Lung (tissue), 12 donors: Measurements from ENCODE around the gene RPS6KA2. TPM values are rescaled to one million over a fixed set of nuclear protein-coding genes. Genes with fewer than 3 reads are reported as not detected.

Experiments
- ATAC-seq: fragments of 200-7000 bp; cut with Tn5 transposase; one replicate; pipeline ENCODE4 v1.9.1; 2020; ENCODE audit warnings: moderate number of reproducible peaks; ENCODE audit not compliant: insufficient read depth, low FRiP score
- DNase-seq, 3 donors: peaks; one replicate each; pipeline ENCODE4 v3.0.0-alpha.2; 2013 to 2017
- H3K27ac ChIP-seq, 2 donors: one replicate each; pipeline ENCODE4 v1.5.1; 2013; ENCODE audit warnings: mild to moderate bottlenecking in 2 of 2, moderate library complexity in 2 of 2, control low read depth in 1 of 2, inconsistent platforms in 1 of 2, low read depth in 1 of 2, low read length in 1 of 2
- H3K27me3 ChIP-seq, 3 donors: one replicate each; pipeline ENCODE4 v1.5.1; 2013; ENCODE audit warnings: low read length in 2 of 3; ENCODE audit not compliant: control insufficient read depth in 3 of 3, insufficient read depth in 3 of 3
- H3K36me3 ChIP-seq, 4 donors: one replicate each; pipeline ENCODE4 v1.5.1; 2013; ENCODE audit warnings: low read length in 4 of 4, mild to moderate bottlenecking in 1 of 4, moderate library complexity in 1 of 4; ENCODE audit not compliant: control insufficient read depth in 4 of 4, insufficient read depth in 4 of 4
- H3K4me1 ChIP-seq, 5 donors: one replicate each; pipeline ENCODE4 v1.5.1; 2013; ENCODE audit warnings: low read length in 5 of 5, mild to moderate bottlenecking in 2 of 5, moderate library complexity in 1 of 5; ENCODE audit not compliant: control insufficient read depth in 5 of 5, insufficient read depth in 5 of 5
- H3K4me3 ChIP-seq: one replicate; pipeline ENCODE4 v1.5.1; 2013; ENCODE audit warnings: mild to moderate bottlenecking, control low read depth, moderate library complexity
- H3K9ac ChIP-seq, 2 donors: one replicate each; pipeline ENCODE4 v1.5.1; 2013; ENCODE audit warnings: low read length in 2 of 2, control low read depth in 1 of 2; ENCODE audit not compliant: insufficient read depth in 1 of 2
- H3K9me3 ChIP-seq, 4 donors: one replicate each; pipeline ENCODE4 v1.5.1; 2013; ENCODE audit warnings: low read length in 3 of 4, mild to moderate bottlenecking in 1 of 4, moderate library complexity in 1 of 4; ENCODE audit not compliant: control insufficient read depth in 4 of 4, insufficient read depth in 3 of 4
- WGBS, 2 donors: extraction: QIAGEN DNeasy Blood & Tissue Kit; methylation state at CpG; one replicate each; pipeline ENCODE4 v1.1.7; 2013; 5-methylcytosine and 5-hydroxymethylcytosine counted together
- polyA plus RNA-seq, 2 donors: library from polyadenylated mRNA; stranded (reverse); fragments of 200-250 nt; gene quantifications; one replicate each; pipeline ENCODE4 v1.2.1, GENCODE V29; 2013
- total RNA-seq, 2 donors: library from RNA; depleted of rRNA in 1 of 2; stranded (reverse); fragments of >200 nt in 1 of 2; gene quantifications; one replicate each; pipeline ENCODE4 v1.2.1, GENCODE V29; 2014 to 2021
- TF ChIP-seq, protein P1 (sequence below): IDR thresholded peaks from 2 replicates; pipeline ENCODE4 v1.5.1; 2012; ENCODE audit warnings: mild to moderate bottlenecking; ENCODE audit errors: control extremely low read depth, extremely low read depth
- donor health status: control.
- donor health status: control.
- donor health status: Bipolar disorder and iron deficiency.
- donor health status: healthy.
- donor health status: DM: yes; HTN: yes; CAD: no.

Gene RPS6KA2
- total and polyA plus RNA-seq, 4 donors = 61.9 to 185 (median 105) TPM

DNA sequence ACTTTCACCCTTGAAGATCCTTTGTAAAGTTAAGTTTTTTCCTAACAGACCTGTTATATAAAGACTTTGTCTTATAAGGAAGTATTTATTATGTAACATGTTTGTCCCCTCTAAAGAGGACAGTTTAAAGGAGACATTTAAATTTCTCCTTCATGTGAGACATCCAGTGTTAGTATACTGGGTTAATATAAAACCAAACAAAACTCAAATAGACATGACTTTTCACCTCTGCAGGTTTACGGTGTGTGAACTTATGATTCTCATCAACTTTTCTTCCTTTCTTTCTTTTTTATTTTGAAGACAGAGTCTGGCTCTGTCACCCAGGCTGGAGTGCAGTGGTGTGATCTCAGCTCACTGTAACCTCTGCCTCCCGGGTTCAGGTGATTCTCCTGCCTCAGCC lies 226.9 kb downstream of the RPS6KA2 start:
- Histone ChIP-seq H3K27ac (no peak overlapping the region), H3K9me3 (peaks cover 0 to 7% (median 0%) of the 10 kb centered on the region in 4 donors), H3K27me3 (no peaks in the 10 kb centered on the region), H3K9ac (no peak overlapping the region), H3K36me3 (no peaks in the 10 kb centered on the region), H3K4me3 (no peak overlapping the region), H3K4me1 (peaks cover 0 to 2% (median 0%) of the 10 kb centered on the region in 5 donors)
- ATAC-seq (no peak), DNase-seq (no peak)
- TF ChIP-seq, protein P1, sequence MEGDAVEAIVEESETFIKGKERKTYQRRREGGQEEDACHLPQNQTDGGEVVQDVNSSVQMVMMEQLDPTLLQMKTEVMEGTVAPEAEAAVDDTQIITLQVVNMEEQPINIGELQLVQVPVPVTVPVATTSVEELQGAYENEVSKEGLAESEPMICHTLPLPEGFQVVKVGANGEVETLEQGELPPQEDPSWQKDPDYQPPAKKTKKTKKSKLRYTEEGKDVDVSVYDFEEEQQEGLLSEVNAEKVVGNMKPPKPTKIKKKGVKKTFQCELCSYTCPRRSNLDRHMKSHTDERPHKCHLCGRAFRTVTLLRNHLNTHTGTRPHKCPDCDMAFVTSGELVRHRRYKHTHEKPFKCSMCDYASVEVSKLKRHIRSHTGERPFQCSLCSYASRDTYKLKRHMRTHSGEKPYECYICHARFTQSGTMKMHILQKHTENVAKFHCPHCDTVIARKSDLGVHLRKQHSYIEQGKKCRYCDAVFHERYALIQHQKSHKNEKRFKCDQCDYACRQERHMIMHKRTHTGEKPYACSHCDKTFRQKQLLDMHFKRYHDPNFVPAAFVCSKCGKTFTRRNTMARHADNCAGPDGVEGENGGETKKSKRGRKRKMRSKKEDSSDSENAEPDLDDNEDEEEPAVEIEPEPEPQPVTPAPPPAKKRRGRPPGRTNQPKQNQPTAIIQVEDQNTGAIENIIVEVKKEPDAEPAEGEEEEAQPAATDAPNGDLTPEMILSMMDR = no peak
- whole genome bisulfite sequencing, 2 donors = 73 to 92% methylated on average over 2 of the region's 2 CpGs

DNA sequence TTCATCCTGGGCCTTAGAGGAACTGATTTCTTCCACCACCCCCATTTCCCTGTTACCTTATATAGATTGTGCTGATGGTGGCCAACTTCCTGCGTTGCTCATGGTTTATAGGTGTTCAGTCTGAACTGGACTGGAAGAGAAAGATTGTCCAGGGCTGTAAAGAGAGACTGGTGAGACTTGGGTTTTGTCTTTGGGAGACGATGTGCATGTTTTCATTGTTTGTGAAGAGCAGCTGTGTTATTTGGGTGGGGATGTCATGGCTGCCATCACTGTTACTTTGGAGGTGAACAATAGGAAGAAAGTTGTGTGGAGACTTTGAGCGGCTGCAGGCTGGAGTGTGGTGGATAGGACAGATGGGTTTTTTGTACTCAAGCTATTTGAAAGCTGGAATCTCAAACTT lies 228.7 kb downstream of the RPS6KA2 start:
- ATAC-seq (no peak), DNase-seq (no peak)
- 80 to 93% methylated on average over 3 of the region's 3 CpGs for WGBS, 2 donors
- Histone ChIP-seq H3K4me3 (no peak overlapping the region), H3K9ac (no peak overlapping the region), H3K27me3 (peaks cover 0 to 2% (median 0%) of the 10 kb centered on the region in 3 donors), H3K27ac (no peak overlapping the region), H3K36me3 (no peaks in the 10 kb centered on the region), H3K4me1 (peaks cover 0 to 2% (median 0%) of the 10 kb centered on the region in 5 donors), H3K9me3 (peaks cover 0 to 7% (median 0%) of the 10 kb centered on the region in 4 donors)
- TF ChIP-seq, protein P1 = no peak

DNA sequence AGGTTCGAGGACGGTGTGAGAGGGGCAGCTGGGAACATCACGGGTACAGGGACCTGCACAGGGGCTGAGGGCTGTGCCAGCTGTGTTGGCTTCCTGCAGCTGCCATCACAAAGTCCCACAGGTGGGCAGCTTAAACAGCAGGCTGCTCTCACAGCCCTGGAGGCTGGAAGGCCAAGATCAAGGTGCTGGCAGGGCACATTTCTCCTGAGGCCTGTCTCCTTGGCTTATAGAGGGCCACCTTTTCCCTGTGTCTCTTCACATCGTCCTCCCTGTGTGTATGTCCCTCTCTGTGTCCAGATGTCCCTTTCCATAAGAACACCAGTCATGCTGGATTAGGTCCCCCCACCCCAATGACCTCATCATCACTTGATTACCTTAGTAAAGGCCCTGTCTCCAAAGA lies 229.2 kb downstream of the RPS6KA2 start:
- Histone ChIP-seq H3K27me3 (peaks cover 0 to 2% (median 0%) of the 10 kb centered on the region in 3 donors), H3K4me1 (peaks cover 0 to 2% (median 0%) of the 10 kb centered on the region in 5 donors), H3K36me3 (no peaks in the 10 kb centered on the region), H3K4me3 (no peak overlapping the region), H3K27ac (no peak overlapping the region), H3K9me3 (peaks cover 0 to 7% (median 0%) of the 10 kb centered on the region in 4 donors), H3K9ac (no peak overlapping the region)
- ATAC-seq (no peak), DNase-seq (no peak)
- WGBS, 2 donors = 92 to 94% methylated on average over 4 of the region's 4 CpGs
- TF ChIP-seq, protein P1 = no peak

DNA sequence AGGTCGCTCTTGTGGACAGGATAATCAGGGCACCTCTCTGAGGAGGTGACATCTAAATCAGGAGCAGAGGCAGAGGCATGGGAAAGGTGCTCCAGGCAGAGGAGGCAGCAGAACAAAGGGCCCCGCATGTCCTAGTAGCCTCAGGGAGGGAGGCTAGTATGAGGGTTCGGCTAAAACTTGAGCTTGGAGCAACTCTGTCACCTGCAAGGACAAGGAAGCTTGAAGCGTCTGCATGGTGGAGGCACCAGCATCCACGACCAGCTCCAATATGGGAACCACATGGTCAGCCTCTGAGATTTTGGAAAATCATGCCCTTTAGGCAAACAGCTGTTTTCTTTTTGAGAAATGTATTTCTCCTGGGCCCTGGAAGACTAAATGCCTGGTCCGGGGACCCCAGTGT lies 231.3 kb downstream of the RPS6KA2 start:
- DNase-seq (no peak), ATAC-seq (no peak)
- WGBS, 2 donors = 82 to 89% methylated on average over 6 of the region's 6 CpGs
- Histone ChIP-seq H3K9me3 (peaks cover 0 to 7% (median 0%) of the 10 kb centered on the region in 4 donors), H3K4me1 (peaks cover 0 to 2% (median 0%) of the 10 kb centered on the region in 5 donors), H3K9ac (no peak overlapping the region), H3K36me3 (no peaks in the 10 kb centered on the region), H3K27ac (no peak overlapping the region), H3K27me3 (peaks cover 0 to 2% (median 0%) of the 10 kb centered on the region in 3 donors), H3K4me3 (no peak overlapping the region)
- TF ChIP-seq, protein P1 = no peak
